Measurements from ENCODE around the gene SLC8B1. TPM values are rescaled to one million over a fixed set of nuclear protein-coding genes. Genes with fewer than 3 reads are reported as not detected.

SLC8B1 gene
- total and polyA plus RNA-seq, 2 donors (not counting 3 experiments of a cell fraction or from before 2014, with no cell fraction given): 29.9 to 45.4 TPM

GRCh38 chr12:113263431-113263963, 71.4 kb downstream of the SLC8B1 start:
- intact Hi-C loops (cut with micrococcal nuclease): no loop called here
- CTCF ChIA-PET: no interaction called here

More at GRCh38 chr12:113263431-113263963, 71.4 kb downstream of the SLC8B1 start:
- dilution Hi-C loops (cut with MboI; ENCODE audit: extremely low pct_ligation_motif_present, low sequenced_read_pairs): no loop called here
- no TSS peak for BruUV-seq (replicated peaks)
- H3K9ac ChIP-seq (replicated peaks; ENCODE audit: extremely low read depth, insufficient read depth, low read length): no peak overlapping the region
- POLR2A ChIA-PET: no interaction called here
- DNase-seq (ENCODE audit: low read depth, low spot score) (no peak), FAIRE-seq (no peak)
- H3K4me3 ChIP-seq (replicated peaks in 1 of 3; ENCODE audit: insufficient read depth in 1 of 3, low read depth in 1 of 3, low read length in 3 of 3): no peak overlapping the region
- H3K27me3 ChIP-seq (ENCODE audit: control insufficient read depth in 2 of 2, insufficient read depth in 2 of 2, low read length in 2 of 2): no peaks in the 10 kb centered on the region
- H3K9me1 ChIP-seq (replicated peaks; ENCODE audit: control insufficient read depth, extremely low read depth, insufficient read depth, low read length): no peaks in the 10 kb centered on the region
- peaks cover 0 to 9% of the 10 kb centered on the region in 2 experiments for H3K36me3 ChIP-seq (ENCODE audit: control insufficient read depth in 2 of 2, extremely low read depth in 1 of 2, insufficient read depth in 2 of 2, low read length in 2 of 2)
- H3K4me1 ChIP-seq (ENCODE audit: control insufficient read depth, extremely low read depth, insufficient read depth, low read length): peaks cover 13% of the 10 kb centered on the region
- no peaks in the 10 kb centered on the region for H3K9me3 ChIP-seq (replicated peaks; ENCODE audit: control insufficient read depth, insufficient read depth, low read length)
- H4K20me1 ChIP-seq (replicated peaks; ENCODE audit: control insufficient read depth, extremely low read depth, insufficient read depth, low read length): no peaks in the 10 kb centered on the region
- H2AFZ ChIP-seq (ENCODE audit: low read depth, low read length): no peak overlapping the region
- no peak overlapping the region for H3K4me2 ChIP-seq (ENCODE audit: insufficient read depth, low read length)
- no peak overlapping the region for H3K27ac ChIP-seq (ENCODE audit: insufficient read depth, low read depth, low read length)
- TF ChIP-seq GATA2 (IDR thresholded peaks at IDR 0.05; ENCODE audit: insufficient read depth, insufficient read length, low read depth, low read length): no peak
- TF ChIP-seq EZH2 (IDR thresholded peaks at IDR 0.05; ENCODE audit: borderline replicate concordance, low read depth, low read length, severe bottlenecking): no peak
- no peak for TF ChIP-seq POLR2AphosphoS5 (IDR thresholded peaks at IDR 0.05; ENCODE audit: insufficient read depth, low read depth, low read length)
- no peak for TF ChIP-seq FOS (IDR thresholded peaks at IDR 0.05; ENCODE audit: borderline replicate concordance, insufficient read depth, low read length)
- TF ChIP-seq MYC (IDR thresholded peaks at IDR 0.05; ENCODE audit: low read depth, low read length): no peak
- no peak for TF ChIP-seq JUN (IDR thresholded peaks at IDR 0.05; ENCODE audit: borderline replicate concordance, insufficient read depth, insufficient read length, low read depth)
- TF ChIP-seq, protein P1, sequence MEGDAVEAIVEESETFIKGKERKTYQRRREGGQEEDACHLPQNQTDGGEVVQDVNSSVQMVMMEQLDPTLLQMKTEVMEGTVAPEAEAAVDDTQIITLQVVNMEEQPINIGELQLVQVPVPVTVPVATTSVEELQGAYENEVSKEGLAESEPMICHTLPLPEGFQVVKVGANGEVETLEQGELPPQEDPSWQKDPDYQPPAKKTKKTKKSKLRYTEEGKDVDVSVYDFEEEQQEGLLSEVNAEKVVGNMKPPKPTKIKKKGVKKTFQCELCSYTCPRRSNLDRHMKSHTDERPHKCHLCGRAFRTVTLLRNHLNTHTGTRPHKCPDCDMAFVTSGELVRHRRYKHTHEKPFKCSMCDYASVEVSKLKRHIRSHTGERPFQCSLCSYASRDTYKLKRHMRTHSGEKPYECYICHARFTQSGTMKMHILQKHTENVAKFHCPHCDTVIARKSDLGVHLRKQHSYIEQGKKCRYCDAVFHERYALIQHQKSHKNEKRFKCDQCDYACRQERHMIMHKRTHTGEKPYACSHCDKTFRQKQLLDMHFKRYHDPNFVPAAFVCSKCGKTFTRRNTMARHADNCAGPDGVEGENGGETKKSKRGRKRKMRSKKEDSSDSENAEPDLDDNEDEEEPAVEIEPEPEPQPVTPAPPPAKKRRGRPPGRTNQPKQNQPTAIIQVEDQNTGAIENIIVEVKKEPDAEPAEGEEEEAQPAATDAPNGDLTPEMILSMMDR (IDR thresholded peaks at IDR 0.05; ENCODE audit: extremely low read depth in 1 of 2, insufficient read depth in 1 of 2, low read depth in 1 of 2, low read length in 2 of 2): no peak
- TF ChIP-seq MAX (IDR thresholded peaks at IDR 0.05; ENCODE audit: insufficient read depth, insufficient read length): no peak
- TF ChIP-seq POLR2A (IDR thresholded peaks at IDR 0.05; ENCODE audit: low read depth, low read length): no peak
- no peaks in the 10 kb centered on the region for H3K79me2 ChIP-seq (ENCODE audit: control insufficient read depth, insufficient read depth, low read length)
